NCI-H146 treated with DMSO at 0.1 percent for 48 hours (cell line): ENCODE data around the gene TTLL4.
"Not testable (repeated sequence)": the region's sequence is repeated elsewhere in the genome, so short reads cannot be mapped to it uniquely, and the experiment has no call there.

ENCODE experiments used
- DNase-seq: peaks from one replicate; lab custom pipeline; 2025; ENCODE audit not compliant: unreplicated experiment; lab: John Stamatoyannopoulos, UW

The TTLL4 gene

DNA sequence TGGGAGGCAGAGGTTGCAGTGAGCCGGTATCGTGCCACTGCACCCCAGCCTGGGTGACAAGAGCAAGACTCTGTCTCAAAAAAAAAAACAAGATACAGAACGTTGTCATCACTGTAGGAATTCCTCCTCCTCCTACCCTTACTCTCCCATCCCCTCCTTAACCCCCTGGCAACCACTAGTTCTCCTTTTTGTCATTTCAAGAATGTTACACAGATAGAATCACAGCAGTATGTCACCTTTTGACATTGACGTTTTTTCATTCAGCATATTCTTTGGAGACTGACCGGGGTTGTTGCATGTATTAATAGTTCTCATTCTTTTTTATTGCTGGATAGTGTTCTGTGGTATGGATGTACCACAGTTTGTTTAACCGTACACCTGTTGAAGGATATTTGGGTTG is 32.4 kb downstream of the TTLL4 start:
- DNase-seq, result no peak

DNA sequence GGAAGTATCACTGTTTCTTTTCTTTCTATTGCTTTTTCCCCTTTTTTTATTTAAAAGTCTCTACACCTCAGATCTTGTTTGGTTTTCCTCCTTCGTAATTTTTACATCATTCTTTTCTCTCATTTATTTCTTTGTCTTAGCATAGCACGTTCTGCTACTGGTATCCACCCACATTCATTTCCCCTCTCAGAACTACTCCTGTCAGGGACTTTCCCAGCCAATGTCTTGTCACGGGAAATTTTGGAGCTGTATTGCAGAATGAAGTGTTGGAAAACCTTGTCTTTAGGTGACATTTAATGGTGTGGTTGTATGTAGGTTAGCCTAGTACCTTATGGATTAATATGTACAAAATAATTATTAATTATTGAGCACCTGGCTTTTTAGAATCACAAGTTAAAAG is 34.0 kb downstream of the TTLL4 start:
- no peak for DNase-seq

GRCh38 chr2:218745160-218745558 is 34.5 kb downstream of the TTLL4 start:
- DNase-seq, result no peak

DNA sequence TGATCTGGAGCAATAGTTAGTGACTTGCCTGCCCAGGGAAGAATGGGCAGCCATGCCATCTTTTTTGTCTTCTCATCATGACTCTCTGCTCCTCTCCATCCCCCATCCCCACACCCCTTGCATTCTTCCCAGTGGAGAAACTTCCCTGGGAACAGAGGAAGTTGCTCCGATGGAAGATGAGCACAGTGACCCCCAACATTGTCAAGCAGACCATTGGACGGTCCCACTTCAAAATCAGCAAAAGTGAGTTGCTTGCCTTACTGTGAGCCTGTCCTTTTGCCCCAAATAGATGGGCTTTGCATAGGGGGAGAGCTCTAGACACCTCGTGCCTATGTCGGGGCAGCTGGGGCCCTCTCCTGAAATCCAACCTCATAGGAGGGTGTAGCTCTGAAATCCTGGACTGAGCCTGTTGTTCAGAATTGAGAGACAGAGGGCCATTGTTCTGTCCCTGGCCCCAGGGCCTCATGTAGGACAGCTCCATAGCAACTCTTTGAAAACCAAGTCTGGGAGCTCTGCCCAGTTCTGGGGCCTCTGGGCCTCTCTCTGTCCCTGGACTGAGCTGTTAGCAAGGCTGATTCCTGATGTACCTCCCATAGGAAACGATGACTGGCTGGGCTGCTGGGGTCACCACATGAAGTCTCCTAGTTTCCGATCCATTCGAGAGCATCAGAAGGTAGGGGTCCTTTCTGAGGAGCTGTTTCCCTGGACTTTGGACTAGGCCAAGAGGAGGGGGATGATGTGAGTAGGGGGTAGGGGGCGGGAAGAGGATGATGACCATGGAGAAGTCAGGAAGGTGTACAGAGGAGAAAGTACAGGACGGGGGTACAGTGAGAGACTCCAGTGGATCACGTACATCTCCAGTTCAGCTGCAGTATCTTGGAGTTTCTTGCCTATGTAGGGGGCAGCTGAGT is 35.2 kb downstream of the TTLL4 start:
- no peak for DNase-seq

DNA sequence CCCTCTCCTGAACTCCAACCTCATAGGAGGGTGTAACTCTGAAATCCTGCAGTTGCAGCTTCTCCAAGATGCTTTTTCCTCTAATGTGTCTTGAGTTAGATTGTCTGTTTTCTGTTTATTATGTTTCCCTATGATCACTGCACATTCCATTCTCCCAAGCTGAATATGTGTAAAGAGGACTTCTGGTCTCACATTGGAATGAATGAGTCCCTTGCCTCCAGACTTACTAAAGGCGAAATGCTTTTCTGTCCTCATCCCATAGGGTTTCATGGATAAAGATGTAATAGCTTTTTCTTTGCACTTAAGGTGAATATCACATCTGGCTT is 35.8 kb downstream of the TTLL4 start:
- DNase-seq, result no peak

DNA sequence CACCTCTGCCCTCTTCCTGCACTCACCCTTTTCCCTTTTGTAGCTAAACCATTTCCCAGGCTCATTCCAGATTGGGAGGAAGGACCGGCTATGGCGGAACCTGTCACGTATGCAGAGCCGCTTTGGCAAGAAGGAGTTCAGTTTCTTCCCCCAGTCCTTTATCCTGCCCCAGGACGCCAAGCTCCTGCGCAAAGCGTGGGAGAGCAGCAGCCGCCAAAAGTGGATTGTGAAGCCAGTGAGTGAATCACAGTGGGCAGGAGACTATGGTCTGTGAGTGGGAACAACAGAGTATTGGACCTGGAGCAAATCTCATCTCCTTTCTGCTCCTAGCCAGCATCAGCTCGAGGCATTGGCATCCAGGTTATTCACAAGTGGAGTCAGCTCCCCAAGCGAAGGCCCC is 36.3 kb downstream of the TTLL4 start:
- no peak for DNase-seq

DNA sequence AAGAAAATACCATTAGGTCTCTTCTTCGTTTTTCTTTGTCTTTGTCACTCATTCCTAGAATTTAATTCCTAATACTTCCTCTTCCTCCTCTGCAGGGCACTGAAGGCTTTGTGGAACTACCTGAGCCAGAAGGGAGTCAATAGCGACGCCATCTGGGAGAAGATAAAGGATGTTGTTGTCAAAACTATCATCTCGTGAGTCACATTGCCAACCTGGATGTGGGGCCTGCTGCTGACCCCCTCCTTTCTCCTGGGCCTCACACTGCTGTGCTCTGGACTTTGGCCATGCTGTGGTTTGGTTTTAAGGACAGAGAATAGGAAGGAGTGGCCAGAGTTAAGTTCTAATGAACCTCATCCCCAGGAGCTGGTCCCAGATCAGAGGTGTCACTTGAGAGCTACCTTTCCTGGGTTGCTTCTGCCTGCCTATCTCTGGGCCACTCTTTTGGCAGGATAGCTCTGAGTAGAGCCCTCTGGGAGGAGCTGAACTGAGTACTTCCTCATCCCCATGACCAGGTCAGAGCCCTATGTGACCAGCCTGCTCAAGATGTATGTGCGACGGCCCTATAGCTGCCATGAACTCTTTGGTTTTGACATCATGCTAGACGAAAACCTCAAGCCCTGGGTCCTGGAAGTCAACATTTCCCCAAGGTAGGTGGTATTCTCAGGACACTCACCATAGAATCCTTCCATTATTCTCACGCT is 38.3 kb downstream of the TTLL4 start:
- DNase-seq, result no peak

GRCh38 chr2:218754201-218754600 is 43.6 kb downstream of the TTLL4 start:
- DNase-seq, result no peak

DNA sequence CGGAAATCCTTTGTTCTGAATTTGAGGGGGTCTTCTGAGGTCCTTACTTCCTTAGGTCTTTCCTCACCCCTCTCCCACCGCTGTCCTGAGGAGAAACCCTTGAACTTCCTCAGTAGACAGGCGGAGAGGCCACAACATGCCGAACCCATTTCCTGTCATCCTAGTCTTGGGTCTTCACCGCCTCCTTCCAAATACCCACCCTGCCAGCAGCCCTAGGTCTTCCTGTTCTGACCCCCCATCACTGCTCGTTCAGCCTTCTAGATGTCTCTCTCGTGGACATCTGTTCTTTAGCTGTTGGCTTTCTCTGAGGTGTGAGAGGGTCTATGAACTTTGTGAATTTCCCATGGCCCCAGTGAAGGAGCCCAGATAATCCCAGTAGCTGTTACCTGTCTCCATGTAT is 44.1 kb downstream of the TTLL4 start:
- DNase-seq, result no peak

GRCh38 chr2:218755198-218755566 is 44.5 kb downstream of the TTLL4 start:
- no peak for DNase-seq

DNA sequence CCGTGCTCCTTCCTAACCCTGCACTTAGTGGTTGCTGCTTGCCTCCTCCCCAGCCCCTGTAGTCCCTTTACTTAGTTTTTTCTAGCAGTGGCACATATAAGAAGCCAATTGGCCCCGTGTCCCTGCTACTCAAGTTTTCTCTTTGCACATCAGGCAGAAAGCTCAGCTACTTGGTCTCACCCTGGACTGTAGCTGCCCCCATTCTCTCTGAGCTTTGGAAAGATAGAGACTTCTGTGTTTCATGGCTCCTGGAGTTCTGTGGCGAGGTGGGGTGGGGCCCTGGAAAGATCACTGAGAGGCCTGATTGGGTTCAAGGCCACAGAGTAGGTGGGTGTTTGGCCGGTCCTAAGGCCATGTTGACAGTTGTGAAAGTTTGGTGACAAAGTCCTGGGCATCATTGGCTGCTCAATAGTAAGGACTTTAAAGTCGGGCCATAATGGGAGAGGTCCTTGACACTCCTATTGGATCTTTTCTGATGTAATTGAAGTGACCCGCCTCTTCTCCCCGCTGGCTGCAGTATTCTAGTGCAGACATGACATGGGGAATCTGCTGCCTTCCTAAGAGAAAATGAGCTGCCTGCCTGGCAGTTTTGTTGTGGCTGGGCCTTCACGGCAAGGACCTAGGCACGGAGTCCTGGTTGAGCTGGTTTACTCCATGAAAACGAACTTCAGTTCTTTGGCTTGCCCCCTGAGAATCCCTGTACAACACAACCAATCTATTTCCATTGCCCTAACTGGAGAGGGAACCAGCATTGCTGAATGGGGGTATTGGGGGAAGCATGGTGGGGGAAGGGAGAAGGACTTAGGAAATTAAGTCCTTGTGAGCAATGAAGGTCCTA is 45.2 kb downstream of the TTLL4 start:
- DNase-seq, result no peak

DNA sequence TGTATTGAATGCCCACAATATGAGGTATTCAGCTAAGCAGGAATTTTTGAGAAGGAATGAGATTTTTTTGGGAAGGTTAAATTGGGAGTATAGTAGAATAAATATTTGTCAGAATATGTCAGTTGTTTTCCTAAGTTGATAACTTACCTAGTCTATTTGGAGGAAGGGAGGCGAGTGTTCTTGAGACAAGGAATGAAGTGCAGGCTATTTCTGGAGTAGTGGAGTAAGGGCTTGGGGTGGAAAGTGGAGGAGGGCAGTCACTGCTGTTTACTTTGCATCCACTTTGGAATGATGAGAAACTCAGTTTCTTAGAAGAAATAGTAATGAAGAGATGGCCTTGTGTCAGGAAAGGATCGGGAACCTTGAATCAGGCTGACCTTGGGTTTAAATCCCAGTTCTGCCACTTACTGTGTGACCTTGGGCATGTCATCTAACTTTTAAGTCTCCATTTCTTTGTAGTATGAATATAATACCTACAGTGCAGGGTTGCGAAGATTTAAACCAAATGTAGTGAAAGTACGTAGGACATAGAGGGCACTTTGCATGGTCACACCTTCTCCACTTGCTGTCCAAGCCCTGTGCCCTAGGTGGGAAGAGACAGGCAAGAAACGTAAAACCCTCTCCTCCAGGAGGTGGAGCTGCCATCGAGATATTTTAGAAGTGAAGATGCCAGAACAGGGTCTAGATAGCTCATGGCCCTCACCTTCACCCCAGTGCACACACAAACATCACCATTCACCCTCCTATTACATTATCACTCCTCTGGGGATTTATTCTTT is 46.2 kb downstream of the TTLL4 start:
- no peak for DNase-seq

DNA sequence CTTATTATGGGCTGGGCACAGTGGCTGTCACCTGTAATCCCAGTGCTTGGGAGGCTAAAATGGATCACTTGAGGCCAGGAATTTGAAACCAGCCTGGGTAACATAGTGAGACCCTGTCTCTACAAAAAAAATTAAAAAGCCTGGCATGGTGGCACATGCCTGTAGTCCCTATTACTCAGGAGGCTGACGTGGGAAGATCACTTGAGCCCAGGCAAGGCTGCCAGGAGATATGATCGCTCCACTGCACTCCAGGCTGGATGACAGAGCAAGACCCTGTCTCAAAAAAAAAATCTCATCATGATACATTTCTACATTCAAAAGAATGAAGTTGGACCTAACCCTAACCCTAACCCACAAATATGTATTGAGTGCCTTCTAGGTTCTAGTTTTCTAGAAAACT is 51.2 kb downstream of the TTLL4 start:
- DNase-seq, result no peak

- DNase-seq, result not testable (repeated sequence)
These were observed 62.1 kb downstream of the TTLL4 start for GRCh38 chr2:218772759-218773158.

GRCh38 chr2:218773881-218774280 is 63.2 kb downstream of the TTLL4 start:
- DNase-seq, result no peak

GRCh38 chr2:218776488-218776887 is 65.9 kb downstream of the TTLL4 start:
- DNase-seq, result no peak

DNA sequence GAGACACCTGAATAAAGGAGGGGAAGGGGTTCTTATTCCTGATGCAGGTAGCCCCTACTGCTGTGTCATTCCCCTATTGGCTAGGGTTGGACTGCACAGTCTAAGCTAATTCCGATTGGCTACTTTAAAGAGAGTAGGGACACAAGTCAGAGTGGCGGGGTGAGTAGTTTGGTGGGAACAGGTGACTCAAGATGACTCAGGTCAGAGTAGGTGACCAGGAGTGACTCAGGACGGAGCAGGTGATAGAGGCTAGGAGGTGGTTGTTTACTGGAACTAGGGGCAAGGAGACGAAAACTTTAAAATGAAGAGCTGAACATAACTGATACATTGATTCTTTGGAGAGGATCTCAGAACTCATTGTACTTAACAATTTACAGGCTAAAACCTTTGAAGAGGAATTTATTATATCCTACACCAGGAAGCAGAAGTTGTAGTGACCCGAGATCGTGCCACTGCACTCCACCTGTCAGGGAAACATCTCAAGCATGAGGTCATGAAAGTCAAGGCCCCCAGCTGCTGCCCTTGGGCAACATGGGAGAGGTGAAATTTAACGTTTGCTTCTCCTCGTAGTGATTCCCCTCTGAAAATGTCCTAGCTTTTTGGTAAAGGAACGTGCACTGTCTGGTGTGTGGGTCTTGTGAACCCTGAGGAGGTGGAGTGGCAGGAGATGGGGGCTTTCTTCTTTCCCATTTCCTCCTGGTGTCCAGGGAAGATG is 66.8 kb downstream of the TTLL4 start:
- DNase-seq, result no peak

- no peak for DNase-seq
These were observed 69.4 kb downstream of the TTLL4 start for GRCh38 chr2:218780046-218780445.

DNA sequence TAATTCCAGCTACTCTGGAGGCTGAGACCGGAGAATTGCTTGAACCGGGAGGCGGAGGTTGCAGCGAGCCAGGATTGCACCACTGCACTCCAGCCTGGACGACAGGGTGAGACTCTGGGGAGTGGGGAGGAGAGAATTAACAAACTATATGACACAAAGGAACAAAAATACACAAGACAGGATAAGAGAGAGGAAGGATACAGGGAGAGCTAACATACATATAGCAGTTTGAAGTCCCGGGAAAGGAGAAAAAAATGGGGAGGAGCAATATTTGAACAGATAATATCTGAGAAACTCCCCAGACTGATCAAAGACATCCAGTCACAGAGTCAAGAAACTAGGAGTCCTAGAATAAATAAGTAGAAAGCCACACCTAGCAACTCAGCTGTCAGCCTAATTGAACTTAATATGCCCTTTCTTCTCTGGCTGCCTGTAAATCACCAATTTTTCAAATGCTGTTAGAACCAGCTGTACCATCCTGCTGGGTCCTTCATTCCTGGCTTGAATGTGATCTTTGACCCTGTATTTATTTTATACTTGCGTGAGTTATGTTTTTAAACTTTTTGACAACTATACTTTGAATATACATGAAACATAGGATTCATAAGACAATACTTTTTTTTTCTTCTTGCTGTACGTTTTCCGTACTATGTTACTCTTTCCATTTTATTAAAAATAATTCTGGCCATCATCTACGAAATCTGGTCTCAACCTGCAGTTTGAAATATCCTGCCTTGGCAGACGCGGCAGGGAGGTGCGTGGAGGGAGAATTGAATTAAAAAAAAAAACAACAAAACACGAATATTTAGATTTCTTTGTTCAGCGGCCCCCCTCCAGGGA is 70.4 kb downstream of the TTLL4 start:
- peak; percentile 6 for DNase-seq
